Neuronal stem cell (in vitro differentiated cells): ENCODE data around the gene TGFBR2.

Experiments used
- DNase-seq: peaks from one replicate; pipeline ENCODE4 v3.0.0-alpha.2; 2013; ENCODE audit warnings: low spot score
- H2AFZ ChIP-seq: one replicate; pipeline ENCODE4 v1.6.1; 2013; ENCODE audit warnings: mild to moderate bottlenecking, low read length, inconsistent platforms
- H2AK5ac ChIP-seq: 2 replicates; pipeline ENCODE4 v1.6.1; 2013; ENCODE audit warnings: low read depth, mild to moderate bottlenecking, inconsistent platforms, low read length, moderate library complexity, mixed read lengths
- H2BK120ac ChIP-seq: 2 replicates; pipeline ENCODE4 v1.6.1; 2013; ENCODE audit warnings: low read depth, mild to moderate bottlenecking, inconsistent platforms, low read length, moderate library complexity, mixed read lengths
- H2BK12ac ChIP-seq: one replicate; pipeline ENCODE4 v1.6.1; 2013; ENCODE audit warnings: low read length, inconsistent platforms
- H2BK15ac ChIP-seq: 2 replicates; pipeline ENCODE4 v1.6.1; 2013; ENCODE audit warnings: mild to moderate bottlenecking, low read length, inconsistent platforms, mixed read lengths
- H2BK5ac ChIP-seq: one replicate; pipeline ENCODE4 v1.6.1; 2013; ENCODE audit warnings: inconsistent platforms, mild to moderate bottlenecking, low read length, moderate library complexity
- H3K14ac ChIP-seq: one replicate; pipeline ENCODE4 v1.6.1; 2013; ENCODE audit warnings: low read length, inconsistent platforms
- H3K18ac ChIP-seq: 2 replicates; pipeline ENCODE4 v1.6.1; 2013; ENCODE audit warnings: low read length, inconsistent platforms
- H3K23ac ChIP-seq: 2 replicates; pipeline ENCODE4 v1.6.1; 2013; ENCODE audit warnings: low read depth, mild to moderate bottlenecking, mixed read lengths, low read length, inconsistent platforms; ENCODE audit not compliant: poor library complexity
- H3K27ac ChIP-seq: replicated peaks from 3 replicates; pipeline ENCODE4 v1.5.1; 2013; ENCODE audit warnings: low read length, inconsistent platforms
- H3K27me3 ChIP-seq, 3 experiments: 2 replicates each; pipeline ENCODE4 v1.6.1; 2013; ENCODE audit warnings: low read length in 3 of 3, mild to moderate bottlenecking in 2 of 3, inconsistent platforms in 1 of 3, low read depth in 1 of 3, mixed read lengths in 1 of 3, moderate library complexity in 1 of 3; ENCODE audit not compliant: control insufficient read depth in 3 of 3, insufficient read depth in 3 of 3
- H3K36me3 ChIP-seq, 2 donors: replicated peaks in 1 of 2; 2 replicates each; pipeline ENCODE4 v1.6.1; 2013; ENCODE audit warnings: low read length in 2 of 2; ENCODE audit not compliant: control insufficient read depth in 2 of 2, insufficient read depth in 2 of 2
- H3K4ac ChIP-seq: 2 replicates; pipeline ENCODE4 v1.6.1; 2013; ENCODE audit warnings: inconsistent platforms, mild to moderate bottlenecking, low read length, moderate library complexity
- H3K4me1 ChIP-seq, 2 donors: 1 replicate in 1 of 2; 2 replicates in 1 of 2; pipeline ENCODE4 v1.6.1; 2013; ENCODE audit warnings: low read length in 2 of 2, low read depth in 1 of 2; ENCODE audit not compliant: control insufficient read depth in 2 of 2, insufficient read depth in 1 of 2
- H3K4me2 ChIP-seq: one replicate; pipeline ENCODE4 v1.6.1; 2013; ENCODE audit warnings: mild to moderate bottlenecking, low read length, inconsistent platforms; ENCODE audit not compliant: insufficient read depth, poor library complexity, severe bottlenecking
- H3K4me3 ChIP-seq, 2 donors: 2 replicates each; pipeline ENCODE4 v1.5.1; 2013; ENCODE audit warnings: low read length in 2 of 2, mild to moderate bottlenecking in 2 of 2, inconsistent platforms in 1 of 2, moderate library complexity in 1 of 2
- H3K79me1 ChIP-seq: one replicate; pipeline ENCODE4 v1.6.1; 2013; ENCODE audit warnings: low read depth, mild to moderate bottlenecking, inconsistent platforms, low read length, moderate library complexity
- H3K9ac ChIP-seq: one replicate; pipeline ENCODE4 v1.6.1; 2013; ENCODE audit warnings: mild to moderate bottlenecking, low read depth, low read length, inconsistent platforms; ENCODE audit not compliant: poor library complexity
- H3K9me3 ChIP-seq, 2 donors: replicated peaks in 1 of 2; 2 replicates each; pipeline versions ENCODE3 to v1.6.1; 2013; ENCODE audit warnings: low read length in 2 of 2, mild to moderate bottlenecking in 2 of 2, inconsistent platforms in 1 of 2, low read depth in 1 of 2, mixed read lengths in 1 of 2, moderate library complexity in 1 of 2; ENCODE audit not compliant: control insufficient read depth in 2 of 2, insufficient read depth in 1 of 2
- H4K8ac ChIP-seq: one replicate; pipeline ENCODE4 v1.6.1; 2013; ENCODE audit warnings: low read depth, mild to moderate bottlenecking, inconsistent platforms, low read length, moderate library complexity
- H4K91ac ChIP-seq: one replicate; pipeline ENCODE4 v1.6.1; 2013; ENCODE audit warnings: low read length, low read depth, mild to moderate bottlenecking, inconsistent platforms; ENCODE audit not compliant: poor library complexity
- WGBS, 2 donors: extraction: QIAGEN DNeasy Blood & Tissue Kit; methylation state at CpG; one replicate each; pipeline ENCODE4 v1.1.7; 2013; ENCODE audit warnings: missing lambda C conversion rate in 2 of 2, mixed read lengths in 1 of 2; ENCODE audit not compliant: insufficient read length in 2 of 2, insufficient replicate concordance in 1 of 2; ENCODE audit errors: extremely low coverage in 2 of 2; 5-methylcytosine and 5-hydroxymethylcytosine counted together

TGFBR2 gene

GRCh38 chr3:30646181-30646876 is 39.9 kb downstream of the TGFBR2 start:
- no peak overlapping the region for H2BK5ac ChIP-seq
- H3K9me3 ChIP-seq = peaks cover 0 to 3% of the 10 kb centered on the region in 2 donors
- no peak overlapping the region for H3K27ac ChIP-seq
- no CpG with 5 or more reads among the region's 5 CpGs for WGBS, 2 donors
- H3K4me1 ChIP-seq = peaks cover 4 to 6% of the 10 kb centered on the region in 2 donors
- no peak overlapping the region for H2BK15ac ChIP-seq
- H2AK5ac ChIP-seq = no peak overlapping the region
- H2BK12ac ChIP-seq = no peak overlapping the region
- H4K91ac ChIP-seq = no peak overlapping the region
- no peak overlapping the region for H3K9ac ChIP-seq
- no peak overlapping the region for H3K14ac ChIP-seq
- H3K4me3 ChIP-seq = no peak overlapping the region
- no peak overlapping the region for H3K4me2 ChIP-seq
- no peak overlapping the region for H3K4ac ChIP-seq
- H2AFZ ChIP-seq = no peak overlapping the region
- no peaks in the 10 kb centered on the region for H3K79me1 ChIP-seq
- H4K8ac ChIP-seq = no peak overlapping the region
- no peaks in the 10 kb centered on the region for H3K27me3 ChIP-seq
- H2BK120ac ChIP-seq = no peak overlapping the region
- no peak overlapping the region for H3K18ac ChIP-seq
- peaks cover 0 to 78% of the 10 kb centered on the region in 2 donors for H3K36me3 ChIP-seq
- no peak for DNase-seq
- H3K23ac ChIP-seq = no peak overlapping the region

- no peak overlapping the region for H3K27ac ChIP-seq
- no peak overlapping the region for H4K8ac ChIP-seq
- WGBS, 2 donors = no CpG with 5 or more reads among the region's 5 CpGs
- H3K4ac ChIP-seq = no peak overlapping the region
- no peak overlapping the region for H2AFZ ChIP-seq
- no peak overlapping the region for H3K18ac ChIP-seq
- no peak overlapping the region for H2BK120ac ChIP-seq
- no peaks in the 10 kb centered on the region for H3K79me1 ChIP-seq
- H2AK5ac ChIP-seq = no peak overlapping the region
- peaks cover 4 to 6% of the 10 kb centered on the region in 2 donors for H3K4me1 ChIP-seq
- peaks cover 0 to 3% of the 10 kb centered on the region in 2 donors for H3K9me3 ChIP-seq
- H3K27me3 ChIP-seq = no peaks in the 10 kb centered on the region
- no peak overlapping the region for H3K4me3 ChIP-seq
- H3K4me2 ChIP-seq = no peak overlapping the region
- H3K36me3 ChIP-seq = peaks cover 0 to 86% of the 10 kb centered on the region in 2 donors
- no peak overlapping the region for H2BK15ac ChIP-seq
- no peak overlapping the region for H2BK5ac ChIP-seq
- H3K9ac ChIP-seq = no peak overlapping the region
- H4K91ac ChIP-seq = no peak overlapping the region
- no peak overlapping the region for H3K14ac ChIP-seq
- no peak overlapping the region for H2BK12ac ChIP-seq
- DNase-seq = no peak
- no peak overlapping the region for H3K23ac ChIP-seq
Observed at GRCh38 chr3:30646961-30647752, 40.8 kb downstream of the TGFBR2 start.

- Histone ChIP-seq H4K8ac (no peak overlapping the region), H3K4me3 (no peak overlapping the region), H2BK120ac (no peak overlapping the region), H3K9ac (no peak overlapping the region), H2AFZ (no peak overlapping the region), H4K91ac (no peak overlapping the region), H2BK12ac (no peak overlapping the region), H3K4ac (no peak overlapping the region), H3K14ac (no peak overlapping the region), H2BK15ac (no peak overlapping the region), H3K4me2 (no peak overlapping the region), H3K18ac (no peak overlapping the region), H2AK5ac (no peak overlapping the region), H3K4me1 (peaks cover 4 to 6% of the 10 kb centered on the region in 2 donors), H3K79me1 (no peaks in the 10 kb centered on the region), H2BK5ac (no peak overlapping the region), H3K9me3 (peaks cover 0 to 3% of the 10 kb centered on the region in 2 donors), H3K27ac (no peak overlapping the region), H3K36me3 (peaks cover 0 to 95% of the 10 kb centered on the region in 2 donors), H3K23ac (no peak overlapping the region), H3K27me3 (no peaks in the 10 kb centered on the region)
- WGBS, 2 donors = no CpG with 5 or more reads among the region's 5 CpGs
- DNase-seq = no peak
Observed at GRCh38 chr3:30648670-30649357, 42.4 kb downstream of the TGFBR2 start.
